ENCODE data around the gene SCYGR5. TPM values are rescaled to one million over a fixed set of nuclear protein-coding genes. Genes with fewer than 3 reads are reported as not detected.

Gene SCYGR5
- total and polyA plus RNA-seq, 2 of the 8 experiments (the other 6 are each of a cell fraction or from before 2014, with no cell fraction given): not detected

GRCh38 chr2:227625420-227625819 is 41.2 kb upstream of the SCYGR5 start:
- H4K5ac ChIP-seq (ENCODE audit: insufficient read length, low read depth, low read length): no peak overlapping the region
- no peak overlapping the region for H3K4me2 ChIP-seq (ENCODE audit: insufficient read depth in 1 of 2, low read depth in 2 of 2, low read length in 2 of 2)
- no peak overlapping the region for H3K9ac ChIP-seq (replicated peaks in 1 of 4; ENCODE audit: extremely low read depth in 1 of 4, low read depth in 3 of 4, low read length in 3 of 4)
- FAIRE-seq: no peak
- H2BK12ac ChIP-seq (ENCODE audit: low read depth, low read length): no peak overlapping the region
- H3K27ac ChIP-seq (ENCODE audit: low read depth, low read length): no peak overlapping the region
- H3K56ac ChIP-seq (replicated peaks; ENCODE audit: insufficient read length, low read depth, low read length): no peak overlapping the region
- no peak overlapping the region for H2AK5ac ChIP-seq (ENCODE audit: low read depth, low read length)
- CTCF ChIA-PET (ENCODE audit: partially characterized antibody): interaction anchor here (0.5 to 1.2 kb wide), 2 partner anchors 32 to 243 kb away, joined by 4 to 5 read pairs; no protein-coding TSS in a partner anchor
- H3K4me3 ChIP-seq (ENCODE audit: extremely low read depth in 1 of 4, insufficient read depth in 2 of 4, low read depth in 3 of 4, low read length in 4 of 4): no peak overlapping the region
- H3K4ac ChIP-seq (replicated peaks; ENCODE audit: insufficient read length, low read depth, low read length): no peak overlapping the region
- 87% methylated on average over 2 of the region's 2 CpGs; no CpG with 5 or more reads in 1 of the 2 experiments for WGBS, 2 experiments (ENCODE audit: extremely low coverage in 1 of 2, insufficient coverage in 1 of 2, insufficient read length in 1 of 2, insufficient replicate concordance in 2 of 2, low coverage in 1 of 2, low lambda C conversion rate in 2 of 2, missing lambda C conversion rate in 1 of 2)
- no peaks in the 10 kb centered on the region; a peak in 1 of 7 replicates for H3K4me1 ChIP-seq (replicated peaks in 1 of 4; ENCODE audit: control insufficient read depth in 3 of 4, insufficient read depth in 4 of 4, low read length in 3 of 4)
- no peak overlapping the region for H2BK5ac ChIP-seq (ENCODE audit: low read depth, low read length)
- no peaks in the 10 kb centered on the region; the same call in 1 of the 2 replicates for H3K23me2 ChIP-seq (ENCODE audit: low read depth, low read length)
- H3K23ac ChIP-seq (ENCODE audit: insufficient read length): no peak overlapping the region
- H2BK120ac ChIP-seq (replicated peaks; ENCODE audit: low read depth, low read length): no peak overlapping the region
- no peaks in the 10 kb centered on the region for H4K20me1 ChIP-seq (replicated peaks in 1 of 2; ENCODE audit: control insufficient read depth in 1 of 2, insufficient read depth in 2 of 2, low read length in 2 of 2)
- no peaks in the 10 kb centered on the region for H3K9me3 ChIP-seq (ENCODE audit: insufficient read depth in 2 of 2, low read depth in 1 of 2, low read length in 1 of 2)
- no peaks in the 10 kb centered on the region for H3K36me3 ChIP-seq (ENCODE audit: control insufficient read depth in 2 of 4, insufficient read depth in 4 of 4, low read length in 3 of 4)
- no peak for TF ChIP-seq RBBP5 (IDR thresholded peaks at IDR 0.05; ENCODE audit: borderline replicate concordance, low read depth, low read length)
- TF ChIP-seq E2F6 (IDR thresholded peaks at IDR 0.05): no peak
- TF ChIP-seq RXRA (IDR thresholded peaks at IDR 0.05; ENCODE audit: insufficient read depth, low read depth, low read length): no peak
- TF ChIP-seq, protein P1, sequence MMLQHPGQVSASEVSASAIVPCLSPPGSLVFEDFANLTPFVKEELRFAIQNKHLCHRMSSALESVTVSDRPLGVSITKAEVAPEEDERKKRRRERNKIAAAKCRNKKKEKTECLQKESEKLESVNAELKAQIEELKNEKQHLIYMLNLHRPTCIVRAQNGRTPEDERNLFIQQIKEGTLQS (IDR thresholded peaks at IDR 0.05; ENCODE audit: insufficient read depth, low read depth, low read length): no peak
- TF ChIP-seq BACH1 (IDR thresholded peaks at IDR 0.05; ENCODE audit: low read length): no peak
- TF ChIP-seq POU5F1 (IDR thresholded peaks at IDR 0.05; ENCODE audit: low read depth, low read length): no peak
- TF ChIP-seq SUZ12 (IDR thresholded peaks at IDR 0.05; ENCODE audit: low read length): no peak
- no peak for TF ChIP-seq TBP (IDR thresholded peaks at IDR 0.05; ENCODE audit: low read depth, low read length)
- TF ChIP-seq SAP30 (IDR thresholded peaks at IDR 0.05; ENCODE audit: insufficient read depth, insufficient replicate concordance, low read length): no peak
- TF ChIP-seq BCL11A (IDR thresholded peaks at IDR 0.05; ENCODE audit: low read depth in 2 of 2, low read length in 2 of 2): no peak
- TF ChIP-seq SIRT6 (IDR thresholded peaks at IDR 0.05; ENCODE audit: low read length): no peak
- TF ChIP-seq BRCA1 (IDR thresholded peaks at IDR 0.05; ENCODE audit: low read depth, low read length): no peak
- no peak for TF ChIP-seq EGR1 (IDR thresholded peaks at IDR 0.05; ENCODE audit: borderline replicate concordance, low read depth, low read length)
- no peak overlapping the region for H4K8ac ChIP-seq (ENCODE audit: extremely low read depth, insufficient read depth, low read length)
- no peaks in the 10 kb centered on the region for H3K27me3 ChIP-seq (replicated peaks in 1 of 4; ENCODE audit: control insufficient read depth in 3 of 4, extremely low read depth in 1 of 4, insufficient read depth in 3 of 4, low read length in 3 of 4)
- POLR2A ChIA-PET (ENCODE audit: partially characterized antibody): no interaction called here
- no peak for DNase-seq (ENCODE audit: low read depth in 1 of 2, low spot score in 2 of 2)
- no peak overlapping the region for H4K91ac ChIP-seq (replicated peaks; ENCODE audit: insufficient read length, low read length)
- no peak overlapping the region for H2BK20ac ChIP-seq (ENCODE audit: low read length)
- H3K14ac ChIP-seq (ENCODE audit: insufficient read length): no peak overlapping the region
- H2AFZ ChIP-seq (ENCODE audit: low read length): no peak overlapping the region
- no peaks in the 10 kb centered on the region; the same call in 1 of the 2 replicates for H3K79me1 ChIP-seq (ENCODE audit: low read depth, low read length)
- no peaks in the 10 kb centered on the region for H3K79me2 ChIP-seq (ENCODE audit: control insufficient read depth in 1 of 2, insufficient read depth in 2 of 2, low read length in 2 of 2)
- no peak overlapping the region for H2BK15ac ChIP-seq (ENCODE audit: low read length)
- no peak overlapping the region for H3K18ac ChIP-seq (ENCODE audit: extremely low read depth, low read length)
